ENCODE measurements around the gene EMC6.
A peak's percentile ranks its signal among the peaks of the same experiment; 100 is the strongest.

EMC6 gene

DNA sequence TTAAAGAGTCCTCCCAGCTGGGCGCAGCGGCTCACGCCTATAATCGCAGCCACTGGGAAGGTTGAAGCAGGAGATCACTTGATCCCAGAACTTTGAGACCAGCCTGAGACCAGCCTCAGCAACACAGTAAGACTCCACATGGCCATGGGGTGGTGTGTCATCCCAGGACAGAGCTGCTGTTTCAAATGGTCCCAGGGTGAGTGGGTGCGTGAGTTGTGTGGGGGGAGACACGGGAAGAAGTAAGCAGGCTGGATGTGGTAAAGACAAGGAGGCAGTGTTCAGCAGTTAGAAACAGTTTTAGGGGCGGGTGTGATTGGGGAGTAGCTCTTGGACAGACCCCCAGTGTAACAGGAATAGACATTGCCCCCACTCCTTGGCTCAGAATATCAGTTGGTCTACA lies 36.3 kb upstream of the EMC6 start:
- TF ChIP-seq, protein P1, sequence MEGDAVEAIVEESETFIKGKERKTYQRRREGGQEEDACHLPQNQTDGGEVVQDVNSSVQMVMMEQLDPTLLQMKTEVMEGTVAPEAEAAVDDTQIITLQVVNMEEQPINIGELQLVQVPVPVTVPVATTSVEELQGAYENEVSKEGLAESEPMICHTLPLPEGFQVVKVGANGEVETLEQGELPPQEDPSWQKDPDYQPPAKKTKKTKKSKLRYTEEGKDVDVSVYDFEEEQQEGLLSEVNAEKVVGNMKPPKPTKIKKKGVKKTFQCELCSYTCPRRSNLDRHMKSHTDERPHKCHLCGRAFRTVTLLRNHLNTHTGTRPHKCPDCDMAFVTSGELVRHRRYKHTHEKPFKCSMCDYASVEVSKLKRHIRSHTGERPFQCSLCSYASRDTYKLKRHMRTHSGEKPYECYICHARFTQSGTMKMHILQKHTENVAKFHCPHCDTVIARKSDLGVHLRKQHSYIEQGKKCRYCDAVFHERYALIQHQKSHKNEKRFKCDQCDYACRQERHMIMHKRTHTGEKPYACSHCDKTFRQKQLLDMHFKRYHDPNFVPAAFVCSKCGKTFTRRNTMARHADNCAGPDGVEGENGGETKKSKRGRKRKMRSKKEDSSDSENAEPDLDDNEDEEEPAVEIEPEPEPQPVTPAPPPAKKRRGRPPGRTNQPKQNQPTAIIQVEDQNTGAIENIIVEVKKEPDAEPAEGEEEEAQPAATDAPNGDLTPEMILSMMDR (IDR thresholded peaks at IDR 0.05; ENCODE audit: insufficient read depth, low read depth, low read length, missing control alignments) = no peak
- no peak for DNase-seq (ENCODE audit: low read depth)
- H3K4me3 ChIP-seq (ENCODE audit: low read length) = no peak overlapping the region

DNA sequence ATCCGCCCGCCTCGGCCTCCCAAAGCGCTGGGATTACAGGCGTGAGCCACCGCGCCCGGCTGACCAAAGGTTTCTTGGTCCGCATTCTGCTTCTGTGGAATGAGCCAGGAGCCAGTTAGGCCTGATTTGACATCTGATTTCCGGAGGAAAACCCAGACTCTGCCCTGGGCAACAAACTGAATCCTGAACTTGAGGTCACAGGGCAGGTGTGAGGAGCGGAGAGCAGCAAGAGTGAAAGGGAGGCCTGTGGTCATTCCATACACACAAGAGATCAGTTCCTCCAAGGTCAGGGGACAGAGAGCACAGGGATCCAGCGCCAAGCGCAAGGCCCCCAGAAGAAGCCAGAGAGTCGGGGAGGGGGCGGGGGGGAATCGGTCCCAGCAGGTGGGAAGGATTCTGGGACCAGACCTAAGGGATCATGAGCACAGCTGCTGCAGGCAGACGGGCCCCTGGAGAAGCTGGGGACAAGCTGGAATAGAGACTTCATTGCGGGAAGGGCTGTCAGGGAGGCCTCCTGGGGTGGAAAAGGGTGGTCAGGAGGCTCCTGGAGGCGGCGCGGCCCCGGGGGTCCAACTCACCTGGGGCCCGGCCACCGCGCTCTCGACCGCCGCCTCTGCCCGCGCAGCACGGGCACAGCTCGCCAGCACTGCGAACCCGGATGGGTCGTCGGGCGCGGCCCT lies 33.0 kb upstream of the EMC6 start:
- TF ChIP-seq, protein P1 (IDR thresholded peaks at IDR 0.05; ENCODE audit: insufficient read depth, low read depth, low read length, missing control alignments) = no peak
- DNase-seq (ENCODE audit: low read depth) = no peak
- peak overlapping the region; percentile 78 for H3K4me3 ChIP-seq (ENCODE audit: low read length)

DNA sequence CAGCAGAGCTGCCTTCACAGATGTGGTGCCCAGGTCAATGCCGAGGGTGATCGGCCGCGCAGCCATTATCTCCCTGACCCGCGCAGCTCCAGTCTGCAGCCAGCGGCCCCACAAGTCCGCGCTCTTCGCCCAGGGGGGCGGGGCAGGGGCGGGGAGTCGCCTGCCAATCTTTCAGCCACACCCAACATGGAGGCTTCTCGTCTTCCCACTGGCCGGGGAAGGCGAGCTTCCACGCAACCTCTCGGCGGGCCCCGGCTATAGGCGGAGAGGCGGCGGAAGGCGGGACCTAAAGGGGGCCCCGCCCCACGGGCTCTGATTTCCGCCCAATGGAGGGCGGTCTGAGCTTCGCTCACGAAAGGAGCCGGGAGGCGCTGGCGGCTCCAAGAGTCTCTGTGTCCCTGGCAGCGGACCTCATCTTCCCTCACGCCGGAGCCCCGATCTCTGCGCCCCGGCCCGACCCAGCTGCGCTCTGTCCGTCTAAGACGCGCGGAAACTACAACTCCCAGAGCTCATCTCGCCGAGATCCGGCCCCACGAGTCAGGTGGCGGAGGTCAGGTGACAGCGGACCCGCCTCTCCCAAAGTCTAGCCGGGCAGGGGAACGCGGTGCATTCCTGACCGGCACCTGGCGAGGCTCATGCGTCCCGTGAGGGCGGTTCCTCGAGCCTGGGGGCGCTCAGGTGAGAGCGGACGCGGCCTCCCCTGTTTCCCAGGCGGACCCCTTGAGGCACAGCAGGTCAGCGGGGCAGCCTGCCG lies 32.3 kb upstream of the EMC6 start, which contains the start of the genes CTNS and SHPK:
Gene CTNS (plus strand): TSS at position 607 of the 754 bp plus-strand sequence. CDS start 3,447 bp downstream, outside the sequence.
Gene SHPK (minus strand): TSS at position 97 of the 754 bp plus-strand sequence. CDS start 31 bp downstream, at position 66.
- peak within 1 kb of the TSS; percentile 78 for H3K4me3 ChIP-seq (ENCODE audit: low read length)
- TF ChIP-seq, protein P1 (IDR thresholded peaks at IDR 0.05; ENCODE audit: insufficient read depth, low read depth, low read length, missing control alignments) = no peak
- DNase-seq (ENCODE audit: low read depth) = peak; percentile 98

DNA sequence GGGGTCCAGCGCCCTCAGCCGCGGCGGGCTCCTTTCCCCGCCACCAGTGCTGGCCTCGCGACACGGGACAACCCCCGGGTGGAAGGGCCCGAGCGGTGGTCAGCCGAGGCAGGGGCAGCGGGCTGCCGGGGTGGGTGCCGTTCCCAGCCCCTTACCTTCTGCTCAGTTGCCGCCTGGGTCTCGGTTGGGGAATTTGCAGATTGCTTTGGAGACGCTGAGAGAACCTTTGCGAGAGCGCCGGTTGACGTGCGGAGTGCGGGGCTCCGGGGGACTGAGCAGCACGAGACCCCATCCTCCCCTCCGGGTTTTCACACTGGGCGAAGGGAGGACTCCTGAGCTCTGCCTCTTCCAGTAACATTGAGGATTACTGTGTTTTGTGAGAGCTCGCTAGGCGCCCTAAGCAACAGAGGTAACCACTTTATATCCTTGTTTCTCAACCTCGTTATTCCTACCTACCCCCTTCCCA lies 31.7 kb upstream of the EMC6 start:
- DNase-seq (ENCODE audit: low read depth) = no peak
- H3K4me3 ChIP-seq (ENCODE audit: low read length) = peak overlapping the region; percentile 78
- TF ChIP-seq, protein P1 (IDR thresholded peaks at IDR 0.05; ENCODE audit: insufficient read depth, low read depth, low read length, missing control alignments) = no peak

DNA sequence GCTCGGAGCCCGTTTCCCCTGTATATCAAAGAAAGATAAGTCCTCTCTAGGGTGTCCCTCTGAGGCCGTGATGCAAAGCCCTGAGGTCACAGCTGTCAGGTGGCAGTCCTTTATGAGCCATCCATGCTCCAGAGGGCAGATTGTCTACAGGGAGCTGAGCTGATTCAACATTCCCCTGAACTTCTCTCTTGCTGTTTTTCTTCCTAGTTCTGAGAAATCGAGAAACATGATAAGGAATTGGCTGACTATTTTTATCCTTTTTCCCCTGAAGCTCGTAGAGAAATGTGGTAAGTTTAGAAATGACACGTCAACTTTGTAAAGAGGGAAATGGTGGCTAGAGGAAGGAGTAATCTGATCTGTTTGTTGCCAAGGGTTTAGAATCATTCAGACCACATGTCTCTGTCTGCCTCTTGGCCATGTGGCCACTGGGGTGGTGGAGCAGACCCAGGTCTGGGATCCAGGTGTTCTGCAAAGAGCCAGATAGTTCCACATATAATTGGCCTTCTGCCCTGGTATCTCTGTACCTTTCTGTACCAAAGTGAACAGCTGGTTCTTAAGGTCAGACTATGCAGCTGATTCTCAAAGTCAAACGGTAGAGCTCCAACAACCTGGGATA lies 28.5 kb upstream of the EMC6 start:
- TF ChIP-seq, protein P1 (IDR thresholded peaks at IDR 0.05; ENCODE audit: insufficient read depth, low read depth, low read length, missing control alignments) = no peak
- DNase-seq (ENCODE audit: low read depth) = no peak
- H3K4me3 ChIP-seq (ENCODE audit: low read length) = no peak overlapping the region

DNA sequence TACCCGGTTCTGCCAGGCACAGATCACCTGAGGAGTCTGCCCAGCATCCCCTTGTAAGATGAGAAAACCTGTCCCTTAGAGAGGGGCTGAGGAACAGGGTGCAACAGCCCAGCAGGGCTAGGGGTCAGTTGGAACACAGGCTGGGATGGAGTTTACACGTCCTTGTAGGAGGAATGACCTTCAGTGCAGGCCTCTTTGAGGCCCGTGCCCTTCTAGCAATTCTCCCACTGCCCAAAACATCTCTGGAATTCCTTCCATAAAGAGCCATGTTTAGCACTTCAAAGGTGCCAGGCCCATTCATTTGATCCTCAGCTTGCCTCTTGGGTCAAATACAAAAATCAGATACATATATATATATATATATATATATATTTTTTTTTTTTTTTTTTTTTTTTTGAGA lies 27.6 kb upstream of the EMC6 start:
- no peak for DNase-seq (ENCODE audit: low read depth)
- TF ChIP-seq, protein P1 (IDR thresholded peaks at IDR 0.05; ENCODE audit: insufficient read depth, low read depth, low read length, missing control alignments) = no peak
- H3K4me3 ChIP-seq (ENCODE audit: low read length) = no peak overlapping the region
